ENCODE results near the gene LTBP3.

GRCh38 chr11:65502555-65503367 is 55.4 kb downstream of the LTBP3 start:
- peak in 1 of 2 donors; percentile 29 for TF ChIP-seq POLR2A (IDR thresholded peaks at IDR 0.05)
- no peak for TF ChIP-seq CTCF (IDR thresholded peaks at IDR 0.05)
